Measurements from ENCODE around the gene BCAS1.

Gene BCAS1

DNA sequence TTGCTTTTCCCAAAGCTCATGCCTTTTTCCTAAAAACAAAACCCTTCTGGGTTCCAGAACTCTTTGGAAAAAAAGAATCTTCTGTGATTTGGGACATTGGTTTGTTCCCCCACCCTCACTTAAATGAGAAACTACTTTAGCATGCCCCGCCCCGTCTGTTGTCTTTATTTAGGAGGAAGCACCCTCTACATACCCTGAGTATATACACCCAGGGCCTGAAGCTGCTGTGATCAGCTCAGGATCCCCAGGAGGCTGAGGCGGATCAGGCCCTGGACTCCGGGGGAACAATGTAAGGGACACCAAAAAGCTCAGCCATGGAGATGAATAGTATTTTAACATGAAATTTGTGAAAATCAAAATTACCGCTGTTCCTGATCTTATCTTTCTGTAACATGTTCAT is 1.4 kb downstream of the BCAS1 start:
- TF ChIP-seq, protein P1, sequence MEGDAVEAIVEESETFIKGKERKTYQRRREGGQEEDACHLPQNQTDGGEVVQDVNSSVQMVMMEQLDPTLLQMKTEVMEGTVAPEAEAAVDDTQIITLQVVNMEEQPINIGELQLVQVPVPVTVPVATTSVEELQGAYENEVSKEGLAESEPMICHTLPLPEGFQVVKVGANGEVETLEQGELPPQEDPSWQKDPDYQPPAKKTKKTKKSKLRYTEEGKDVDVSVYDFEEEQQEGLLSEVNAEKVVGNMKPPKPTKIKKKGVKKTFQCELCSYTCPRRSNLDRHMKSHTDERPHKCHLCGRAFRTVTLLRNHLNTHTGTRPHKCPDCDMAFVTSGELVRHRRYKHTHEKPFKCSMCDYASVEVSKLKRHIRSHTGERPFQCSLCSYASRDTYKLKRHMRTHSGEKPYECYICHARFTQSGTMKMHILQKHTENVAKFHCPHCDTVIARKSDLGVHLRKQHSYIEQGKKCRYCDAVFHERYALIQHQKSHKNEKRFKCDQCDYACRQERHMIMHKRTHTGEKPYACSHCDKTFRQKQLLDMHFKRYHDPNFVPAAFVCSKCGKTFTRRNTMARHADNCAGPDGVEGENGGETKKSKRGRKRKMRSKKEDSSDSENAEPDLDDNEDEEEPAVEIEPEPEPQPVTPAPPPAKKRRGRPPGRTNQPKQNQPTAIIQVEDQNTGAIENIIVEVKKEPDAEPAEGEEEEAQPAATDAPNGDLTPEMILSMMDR (IDR thresholded peaks at IDR 0.05): no peak
- no peak overlapping the region for H3K27ac Mint-ChIP-seq
- H3K4me3 Mint-ChIP-seq: no peak overlapping the region
- peaks cover 16% of the 10 kb centered on the region for H3K27me3 Mint-ChIP-seq (ENCODE audit: low read depth, poor library complexity)
- DNase-seq: no peak
- no peaks in the 10 kb centered on the region for H3K36me3 Mint-ChIP-seq (ENCODE audit: low read depth)
- H3K4me1 Mint-ChIP-seq: peaks cover 24% of the 10 kb centered on the region
- no peaks in the 10 kb centered on the region for H3K9me3 Mint-ChIP-seq

- H3K27ac Mint-ChIP-seq: no peak overlapping the region
Measured at GRCh38 chr20:54068495-54068894, 1.9 kb downstream of the BCAS1 start.

GRCh38 chr20:54067606-54068174 is 2.7 kb downstream of the BCAS1 start:
- Mint-ChIP-seq H3K4me3 (no peak overlapping the region), H3K27ac (no peak overlapping the region)
- no peak for DNase-seq

More at GRCh38 chr20:54068495-54068894, 1.9 kb downstream of the BCAS1 start:
- H3K4me3 Mint-ChIP-seq: no peak overlapping the region
- TF ChIP-seq, protein P1 (IDR thresholded peaks at IDR 0.05): no peak
- H3K36me3 Mint-ChIP-seq (ENCODE audit: low read depth): no peaks in the 10 kb centered on the region
- no peak for DNase-seq
- H3K9me3 Mint-ChIP-seq: no peaks in the 10 kb centered on the region
- H3K27me3 Mint-ChIP-seq (ENCODE audit: low read depth, poor library complexity): peaks cover 17% of the 10 kb centered on the region
- peaks cover 28% of the 10 kb centered on the region for H3K4me1 Mint-ChIP-seq

DNA sequence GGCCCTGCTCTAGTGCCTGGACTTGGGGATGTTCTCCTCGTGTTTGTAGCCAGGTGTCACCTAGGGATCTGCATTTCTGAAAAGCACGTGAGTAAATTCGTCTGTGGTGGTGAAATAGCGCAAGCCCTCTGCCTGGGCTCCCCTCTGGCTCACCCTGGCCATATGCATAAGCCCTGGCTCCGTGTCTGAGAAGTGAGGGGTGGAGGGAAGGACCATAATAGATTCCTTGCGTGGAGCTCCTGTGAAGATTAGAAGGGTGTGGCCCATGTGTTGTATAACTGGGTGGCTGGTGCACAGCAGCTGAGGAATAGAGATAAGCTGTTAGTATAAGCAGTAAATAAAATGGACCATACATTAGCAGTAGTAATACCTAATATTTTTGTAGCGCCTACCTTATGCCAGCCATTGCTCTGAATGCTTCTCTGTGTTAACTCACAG is 4.8 kb downstream of the BCAS1 start:
- DNase-seq: no peak
- Mint-ChIP-seq H3K27ac (no peak overlapping the region), H3K4me3 (no peak overlapping the region), H3K4me1 (peaks cover 28% of the 10 kb centered on the region), H3K36me3 (ENCODE audit: low read depth) (no peaks in the 10 kb centered on the region), H3K27me3 (ENCODE audit: low read depth, poor library complexity) (peaks cover 17% of the 10 kb centered on the region), H3K9me3 (no peaks in the 10 kb centered on the region)
- TF ChIP-seq, protein P1 (IDR thresholded peaks at IDR 0.05): no peak

More at GRCh38 chr20:54067606-54068174, 2.7 kb downstream of the BCAS1 start:
- Mint-ChIP-seq H3K9me3 (no peaks in the 10 kb centered on the region), H3K4me1 (peaks cover 28% of the 10 kb centered on the region), H3K27me3 (ENCODE audit: low read depth, poor library complexity) (peaks cover 17% of the 10 kb centered on the region), H3K36me3 (ENCODE audit: low read depth) (no peaks in the 10 kb centered on the region)
- TF ChIP-seq, protein P1 (IDR thresholded peaks at IDR 0.05): no peak

DNA sequence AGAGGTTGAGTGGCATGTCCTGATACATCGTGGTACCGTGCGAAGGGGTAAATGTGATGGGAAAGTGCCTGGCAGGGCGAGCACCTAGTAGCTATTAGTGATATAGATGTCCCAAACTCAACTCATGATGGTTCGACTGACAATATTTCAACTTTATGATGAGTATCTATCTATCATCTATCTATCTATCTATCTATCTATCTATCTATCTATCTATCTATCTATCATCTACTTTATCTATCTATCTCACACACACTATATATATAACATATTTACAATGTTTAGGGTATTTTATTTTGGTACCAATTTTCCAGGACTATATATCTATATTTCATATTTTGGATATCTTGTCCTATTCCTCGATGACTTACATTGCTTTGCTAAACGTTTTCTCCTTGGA is 5.5 kb downstream of the BCAS1 start:
- TF ChIP-seq, protein P1 (IDR thresholded peaks at IDR 0.05): no peak
- Mint-ChIP-seq H3K4me1 (peaks cover 28% of the 10 kb centered on the region), H3K9me3 (no peaks in the 10 kb centered on the region), H3K27ac (no peak overlapping the region), H3K36me3 (ENCODE audit: low read depth) (no peaks in the 10 kb centered on the region), H3K4me3 (no peak overlapping the region), H3K27me3 (ENCODE audit: low read depth, poor library complexity) (peaks cover 17% of the 10 kb centered on the region)
- no peak for DNase-seq

DNA sequence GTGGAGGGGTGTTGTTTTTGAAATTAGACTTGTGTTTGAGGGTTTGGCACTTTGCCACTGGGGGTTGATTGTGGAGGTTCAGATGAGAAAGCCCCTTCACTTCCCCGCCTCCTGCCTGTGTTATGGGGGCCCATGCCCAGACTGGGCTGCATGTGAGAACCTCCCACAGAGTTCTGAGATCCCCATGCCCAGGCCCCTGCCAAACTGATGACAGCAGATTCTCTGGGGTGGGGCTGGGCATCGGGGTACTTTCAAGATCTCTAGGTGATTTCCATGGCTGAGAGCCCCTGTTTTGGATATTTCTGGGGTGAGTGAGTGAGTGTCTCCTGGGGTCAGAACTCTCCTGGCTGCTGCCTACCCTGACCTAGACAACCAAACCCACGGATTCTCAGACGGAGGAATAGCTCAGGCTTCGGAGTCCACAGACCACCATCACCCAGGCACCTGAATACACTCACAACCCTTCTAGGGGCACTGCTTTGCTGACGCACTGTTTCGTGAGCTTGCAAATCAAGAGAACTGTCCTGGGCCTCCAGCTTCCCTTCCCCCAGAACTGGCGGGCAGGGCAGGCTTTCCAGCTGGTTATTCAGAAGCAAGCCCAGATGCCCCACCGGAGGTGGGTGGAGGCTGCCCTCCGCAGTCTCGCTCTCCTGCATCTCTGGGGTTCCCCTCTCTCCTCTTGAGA is 6.3 kb downstream of the BCAS1 start:
- no peak overlapping the region for H3K4me3 Mint-ChIP-seq
- no peak overlapping the region for H3K27ac Mint-ChIP-seq
- H3K36me3 Mint-ChIP-seq (ENCODE audit: low read depth): no peaks in the 10 kb centered on the region
- TF ChIP-seq, protein P1 (IDR thresholded peaks at IDR 0.05): no peak
- peaks cover 28% of the 10 kb centered on the region for H3K4me1 Mint-ChIP-seq
- DNase-seq: no peak
- no peaks in the 10 kb centered on the region for H3K9me3 Mint-ChIP-seq
- H3K27me3 Mint-ChIP-seq (ENCODE audit: low read depth, poor library complexity): peaks cover 17% of the 10 kb centered on the region
